Measurements from ENCODE around the gene LIN54. TPM values are rescaled to one million over a fixed set of nuclear protein-coding genes. Genes with fewer than 3 reads are reported as not detected.

Gene LIN54
- total and polyA plus RNA-seq, 12 donors, result 1.5 to 9.4 (median 8.6) TPM

- intact Hi-C loops (cut with DNase I), result no loop called here
- 93 to 96% methylated on average over 3 of the region's 3 CpGs for WGBS, 2 donors
- no peak overlapping the region for H3K27ac ChIP-seq
- H3K27me3 ChIP-seq, result no peaks in the 10 kb centered on the region
- H3K9me3 ChIP-seq, result no peaks in the 10 kb centered on the region
- ATAC-seq (no peak), DNase-seq (no peak)
- no peaks in the 10 kb centered on the region for H3K36me3 ChIP-seq
- H3K4me1 ChIP-seq, result peaks cover 0 to 11% (median 0%) of the 10 kb centered on the region in 9 donors
- no peak overlapping the region for H3K4me3 ChIP-seq
- TF ChIP-seq CTCF (IDR thresholded peaks at IDR 0.05), result no peak
These were observed 8.3 kb downstream of the LIN54 start for GRCh38 chr4:83002329-83002728.

DNA sequence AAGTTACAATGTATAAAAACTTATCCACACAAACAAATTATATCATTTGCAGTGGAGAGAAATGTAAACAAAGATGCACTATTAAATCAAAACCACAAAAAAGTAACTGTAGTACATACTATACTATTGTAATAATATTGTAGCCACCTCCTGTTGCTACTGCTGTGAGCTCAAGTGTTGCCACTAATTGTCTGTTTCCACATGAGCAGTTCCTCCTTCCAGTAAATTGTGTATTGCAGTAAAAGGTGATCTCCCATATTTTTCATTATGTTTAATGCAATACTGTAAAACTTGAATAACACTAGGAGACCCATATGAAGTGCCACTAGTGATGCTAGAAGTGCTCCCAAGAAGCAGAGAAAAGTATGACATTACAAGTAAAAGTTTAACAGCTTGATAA, 11.7 kb downstream of the LIN54 start:
- DNase-seq, result no peak
- TF ChIP-seq CTCF (IDR thresholded peaks at IDR 0.05), result no peak

DNA sequence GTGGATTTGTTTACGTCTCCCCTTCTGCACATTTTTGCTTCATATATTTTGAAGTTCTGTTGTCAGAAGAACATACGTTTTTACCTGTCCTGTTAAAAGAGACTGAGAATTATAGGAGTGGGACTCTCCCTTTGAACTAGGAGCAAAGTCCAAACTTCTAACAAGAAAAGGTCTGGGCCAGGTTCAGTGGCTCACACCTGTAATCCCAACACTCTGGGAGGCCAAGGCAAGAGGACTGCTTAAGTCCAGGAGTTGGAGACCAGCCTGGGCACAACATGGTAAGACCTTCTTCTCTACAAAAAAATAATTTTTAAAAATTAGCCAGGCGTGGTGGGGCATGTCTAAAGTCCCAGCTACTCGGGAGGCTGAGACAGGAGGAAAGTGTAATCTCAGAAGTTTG, 15.8 kb downstream of the LIN54 start:
- 71 to 73% methylated on average over 4 of the region's 4 CpGs for WGBS, 2 donors
- peaks cover 0 to 3% (median 0%) of the 10 kb centered on the region in 9 donors for H3K4me1 ChIP-seq
- no peaks in the 10 kb centered on the region for H3K9me3 ChIP-seq
- H3K36me3 ChIP-seq, result no peaks in the 10 kb centered on the region
- DNase-seq (no peak), ATAC-seq (no peak)
- H3K27ac ChIP-seq, result no peak overlapping the region
- H3K27me3 ChIP-seq, result no peaks in the 10 kb centered on the region
- no peak for TF ChIP-seq CTCF (IDR thresholded peaks at IDR 0.05)
- intact Hi-C loops (cut with DNase I), result no loop called here
- H3K4me3 ChIP-seq, result no peak overlapping the region

More for the DNA sequence above, 11.7 kb downstream of the LIN54 start:
- Histone ChIP-seq H3K9me3 (no peaks in the 10 kb centered on the region), H3K27ac (no peak overlapping the region), H3K4me1 (no peaks in the 10 kb centered on the region), H3K4me3 (no peak overlapping the region), H3K36me3 (no peaks in the 10 kb centered on the region), H3K27me3 (no peaks in the 10 kb centered on the region)
- ATAC-seq, result no peak
- intact Hi-C loops (cut with DNase I), result no loop called here

GRCh38 chr4:82989575-82990429, 20.8 kb downstream of the LIN54 start:
- no peak for ATAC-seq
- intact Hi-C loops (cut with DNase I), result no loop called here
- H3K36me3 ChIP-seq, result no peaks in the 10 kb centered on the region
- no peak for DNase-seq
- WGBS, 2 donors, result 84 to 87% methylated on average over 2 of the region's 2 CpGs
- H3K27ac ChIP-seq, result peak overlapping the region in 1 of 10 donors; percentile 42
- H3K4me3 ChIP-seq, result no peak overlapping the region
- no peak for TF ChIP-seq CTCF (IDR thresholded peaks at IDR 0.05)
- no peaks in the 10 kb centered on the region for H3K27me3 ChIP-seq
- H3K9me3 ChIP-seq, result peaks cover 0 to 9% (median 0%) of the 10 kb centered on the region in 11 donors
- peaks cover 0 to 13% (median 0%) of the 10 kb centered on the region in 9 donors for H3K4me1 ChIP-seq

Data from heart right ventricle (tissue), 16 donors.